ENCODE measurements around the gene ADTRP.

The ADTRP gene, protein sequence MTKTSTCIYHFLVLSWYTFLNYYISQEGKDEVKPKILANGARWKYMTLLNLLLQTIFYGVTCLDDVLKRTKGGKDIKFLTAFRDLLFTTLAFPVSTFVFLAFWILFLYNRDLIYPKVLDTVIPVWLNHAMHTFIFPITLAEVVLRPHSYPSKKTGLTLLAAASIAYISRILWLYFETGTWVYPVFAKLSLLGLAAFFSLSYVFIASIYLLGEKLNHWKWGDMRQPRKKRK

GRCh38 chr6:11778648-11779328 is at the start of gene ADTRP:
Gene ADTRP (minus strand): TSS chr6:11778803. CDS start chr6:11778759, 44 bp downstream.
- no peak for DNase-seq

DNA sequence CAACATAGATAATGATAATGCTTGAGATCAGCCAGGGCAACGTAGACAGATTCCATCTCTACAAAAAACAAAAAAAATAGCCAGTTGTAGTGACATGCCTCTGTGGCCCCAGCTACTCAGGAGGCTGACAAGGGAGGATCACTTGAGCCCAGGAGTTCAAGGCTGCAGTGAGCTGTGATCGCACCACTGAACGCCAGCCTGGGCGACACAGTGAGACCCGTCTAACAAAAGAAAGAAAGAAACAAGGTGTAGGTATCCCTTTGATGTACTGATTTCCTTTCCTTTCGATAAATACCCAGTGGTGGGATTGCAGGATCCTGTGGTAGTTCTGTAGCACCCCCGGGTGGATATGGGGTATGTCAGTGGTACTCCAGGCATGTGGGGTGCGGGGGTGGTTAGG is 48.2 kb upstream of the ADTRP start:
- DNase-seq: no peak

DNA sequence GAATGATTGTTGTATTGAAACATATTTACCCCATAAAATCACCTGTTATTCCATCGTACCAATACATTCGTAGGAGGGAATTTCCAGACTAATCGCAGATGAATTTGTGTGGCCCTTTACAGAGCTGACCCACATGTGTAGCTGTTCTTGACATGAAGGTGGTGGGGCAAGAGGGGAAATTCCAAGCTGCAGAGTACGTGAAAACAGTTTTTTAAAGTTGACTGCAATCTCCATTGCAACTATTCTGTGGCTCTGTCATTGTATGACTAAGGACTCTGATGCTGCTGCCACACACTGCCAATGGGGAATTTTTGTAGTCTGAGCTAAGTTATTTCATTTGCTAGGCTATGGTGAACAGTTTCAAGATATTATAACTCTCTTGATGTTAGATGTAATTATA is 46.4 kb upstream of the ADTRP start:
- DNase-seq: no peak

- DNase-seq: no peak
These were observed 43.7 kb upstream of the ADTRP start for GRCh38 chr6:11822346-11822745.

- DNase-seq: no peak
These were observed 43.2 kb upstream of the ADTRP start for GRCh38 chr6:11821781-11822180.

GRCh38 chr6:11820821-11821220 is 42.2 kb upstream of the ADTRP start:
- DNase-seq: no peak

DNA sequence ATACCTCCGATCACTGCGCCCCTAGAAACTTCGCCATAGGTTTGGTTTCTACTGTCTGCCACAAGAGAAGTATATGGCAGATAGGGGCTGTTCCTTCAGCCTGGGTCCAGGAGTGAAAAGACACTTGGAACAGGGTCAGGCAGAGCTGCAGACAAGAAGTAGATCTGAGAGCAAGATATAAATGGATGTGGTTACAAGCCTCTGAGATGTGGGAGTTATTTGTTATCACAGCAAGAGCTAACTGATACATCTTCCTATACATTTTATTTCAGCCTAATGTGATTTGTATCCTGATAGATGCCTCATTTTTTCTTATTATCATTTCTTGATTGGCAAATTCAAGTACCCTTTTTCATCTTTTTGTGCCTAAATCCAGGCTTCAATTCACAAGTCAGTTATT is 40.9 kb upstream of the ADTRP start:
- no peak for DNase-seq

DNA sequence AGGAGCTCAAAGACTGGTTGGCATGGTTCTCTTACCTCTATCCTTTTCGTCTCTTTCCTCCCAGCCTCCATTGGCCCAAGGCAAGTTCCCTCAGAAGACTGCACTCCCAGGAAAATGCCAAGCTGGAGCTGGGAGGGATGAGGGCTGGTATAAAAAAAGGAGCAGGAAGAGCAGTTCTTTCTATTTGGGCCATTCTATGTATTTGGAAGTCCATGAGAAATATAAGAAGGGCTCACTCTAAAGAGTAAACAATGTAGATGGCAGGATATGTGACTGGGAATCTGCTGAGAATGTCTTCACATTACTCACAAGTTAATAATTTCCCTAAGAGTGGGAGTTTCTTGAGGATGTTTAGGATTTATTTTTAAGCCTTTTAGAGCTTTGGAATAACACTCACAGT is 36.6 kb upstream of the ADTRP start:
- DNase-seq: no peak

- no peak for DNase-seq
These were observed 36.2 kb upstream of the ADTRP start for GRCh38 chr6:11814819-11815218.

DNA sequence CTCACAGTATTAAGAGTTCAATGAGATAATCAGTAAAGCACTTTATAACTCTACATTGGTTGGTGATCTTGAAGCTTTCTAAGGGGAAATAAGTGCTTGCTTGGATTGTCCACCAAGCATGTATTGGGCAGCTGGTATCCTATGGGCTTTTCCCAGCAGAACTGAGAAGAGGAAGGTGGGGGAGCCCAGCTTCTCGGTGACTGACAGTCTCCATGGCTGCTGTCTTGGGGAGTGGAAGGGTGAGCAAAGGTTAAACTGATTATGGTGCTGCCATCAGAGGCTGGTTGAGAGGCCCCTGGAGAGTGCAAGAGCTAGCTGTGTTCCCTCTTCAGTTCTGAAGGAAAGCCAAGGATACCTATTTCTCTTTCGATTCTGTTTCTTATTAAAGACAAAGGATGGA is 35.5 kb upstream of the ADTRP start:
- DNase-seq: no peak

DNA sequence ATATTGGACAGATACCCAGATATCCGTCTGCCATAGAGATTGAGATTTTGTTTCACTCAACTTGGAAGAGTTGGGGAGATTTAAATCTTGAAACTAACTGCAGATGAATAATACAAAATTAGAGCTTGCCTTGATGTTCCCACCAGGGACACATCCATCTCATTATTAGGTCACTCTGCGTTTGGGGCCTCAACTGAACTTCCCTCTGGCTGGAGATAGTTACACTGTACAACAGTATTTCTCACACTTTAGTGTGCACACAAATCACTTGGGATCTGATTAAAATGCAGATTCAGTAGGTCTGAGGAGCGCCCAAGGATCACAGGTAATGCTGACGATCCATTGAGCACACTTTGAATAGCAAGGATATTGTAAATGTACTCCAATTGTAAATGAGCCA is 35.0 kb upstream of the ADTRP start:
- no peak for DNase-seq

DNA sequence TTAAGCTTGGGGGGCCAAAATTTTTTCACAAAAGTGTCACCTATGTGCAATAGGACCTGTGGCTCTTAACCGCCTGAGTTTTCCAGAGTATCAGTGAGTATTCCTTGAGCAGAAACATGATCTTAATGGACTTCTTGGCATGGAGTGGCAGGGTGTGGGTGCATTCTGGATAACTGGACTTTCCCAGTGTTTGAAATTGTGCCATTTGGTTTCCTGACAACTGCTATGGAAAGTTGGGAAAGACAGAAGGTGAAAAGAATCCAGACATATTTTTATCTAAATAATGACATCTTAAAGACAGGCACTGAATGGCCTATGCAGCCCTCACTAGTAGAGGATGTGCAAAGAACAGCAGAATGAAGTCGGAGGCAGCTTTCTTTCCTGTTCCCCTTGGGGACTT is 34.3 kb upstream of the ADTRP start:
- DNase-seq: no peak

- no peak for DNase-seq
These were observed 33.8 kb upstream of the ADTRP start for GRCh38 chr6:11812439-11812838.

GRCh38 chr6:11811644-11812264 is 33.2 kb upstream of the ADTRP start:
- DNase-seq: no peak

- no peak for DNase-seq
These were observed 32.4 kb upstream of the ADTRP start for GRCh38 chr6:11810854-11811643.

DNA sequence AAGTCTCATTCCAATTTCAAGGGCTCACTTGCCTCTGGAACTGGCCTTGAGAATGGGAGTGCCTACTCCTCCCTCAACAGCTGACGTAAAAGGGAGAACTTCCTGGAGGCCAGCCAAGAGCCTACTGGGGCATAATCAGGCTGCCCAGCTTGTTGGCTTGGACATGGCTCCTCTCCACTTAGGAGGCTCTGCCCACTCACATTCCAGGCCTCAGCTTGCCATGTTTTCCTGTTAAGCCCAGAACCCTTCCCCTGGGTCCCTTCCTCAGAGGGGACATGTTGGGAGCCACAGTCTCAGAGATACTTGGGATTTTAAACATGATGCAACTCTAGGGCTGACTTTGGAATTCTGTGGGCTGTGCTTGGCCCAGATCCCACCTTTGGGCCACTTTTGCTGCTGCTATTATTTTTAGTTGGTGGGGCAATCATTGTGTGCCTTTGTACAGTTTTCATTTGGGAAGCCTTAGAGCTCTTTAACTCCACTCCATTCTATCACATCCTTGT is 31.5 kb upstream of the ADTRP start:
- no peak for DNase-seq

- no peak for DNase-seq
These were observed 29.5 kb upstream of the ADTRP start for GRCh38 chr6:11808054-11808453.

- no peak for DNase-seq
These were observed 28.1 kb upstream of the ADTRP start for GRCh38 chr6:11806561-11807317.

GRCh38 chr6:11805259-11806053 is 26.9 kb upstream of the ADTRP start:
- DNase-seq: no peak

DNA sequence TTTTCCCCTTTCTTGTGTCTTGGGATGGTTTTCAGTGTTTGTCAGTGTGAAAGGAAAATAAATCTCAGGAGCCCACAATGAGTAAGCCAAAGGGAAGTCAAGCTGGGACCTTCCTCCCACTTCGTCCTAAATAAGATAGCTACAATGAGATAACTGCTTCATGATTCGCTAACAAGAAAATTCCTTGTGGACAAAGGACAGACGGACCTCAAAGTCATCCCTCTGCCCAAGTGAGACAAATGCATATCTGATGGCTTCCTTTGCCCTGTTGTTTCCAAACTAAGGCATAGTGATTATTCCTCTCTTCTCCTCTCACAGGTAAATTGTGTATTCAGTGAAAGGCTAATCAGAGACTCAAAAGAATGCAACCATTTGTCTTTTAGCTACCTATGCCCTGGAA is 26.1 kb upstream of the ADTRP start:
- no peak for DNase-seq

DNA sequence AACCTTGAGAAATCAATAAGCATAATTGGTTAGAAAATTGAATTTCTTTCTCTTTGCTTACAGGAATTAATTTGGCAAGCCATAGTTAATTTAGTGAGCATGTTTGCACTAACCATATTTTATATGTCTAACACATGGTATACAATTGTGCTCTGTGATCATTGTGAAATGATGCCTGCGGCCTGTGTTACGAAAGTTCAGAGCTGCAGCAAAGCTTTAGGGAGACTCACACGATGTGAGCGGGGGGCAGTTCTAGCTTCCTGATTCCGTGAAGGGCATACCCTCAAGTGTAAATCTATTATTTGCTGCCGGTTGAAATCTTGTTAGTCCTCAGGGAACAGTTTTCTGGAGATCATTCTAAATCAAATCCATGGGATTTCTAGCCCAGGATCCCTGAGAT is 25.5 kb upstream of the ADTRP start:
- DNase-seq: no peak

GRCh38 chr6:11803591-11803971 is 25.0 kb upstream of the ADTRP start:
- DNase-seq: no peak
